Gastroesophageal sphincter (tissue), 4 donors: ENCODE results near the gene FBXW12. TPM values are rescaled to one million over a fixed set of nuclear protein-coding genes. Genes with fewer than 3 reads are reported as not detected.
"Not testable (repeated sequence)": the region's sequence is repeated elsewhere in the genome, so short reads cannot be mapped to it uniquely, and the experiment has no call there.

ENCODE experiments used
- ATAC-seq: fragments of 150-250 bp; one replicate; pipeline ENCODE4 v1.9.1; 2016; ENCODE audit warnings: mild to moderate bottlenecking, moderate library complexity
- H3K27ac ChIP-seq, 4 donors: fragments of 200-600 bp; sonication (generic) in 3 of 4; 1 replicate in 3 of 4; 2 replicates in 1 of 4; pipeline ENCODE4 v1.5.1; 2016 to 2019
- H3K27me3 ChIP-seq: fragments of 200-600 bp; sonication (generic); one replicate; pipeline ENCODE4 v1.5.1; 2019
- H3K36me3 ChIP-seq, 2 donors: fragments of 200-600 bp; sonication (generic); one replicate each; pipeline ENCODE4 v1.5.1; 2019; ENCODE audit warnings: control low read depth in 1 of 2
- H3K4me1 ChIP-seq, 3 donors: fragments of 200-600 bp; sonication (generic); 1 replicate in 2 of 3; 2 replicates in 1 of 3; pipeline ENCODE4 v1.5.1; 2016 to 2019; ENCODE audit warnings: control low read depth in 2 of 3
- H3K4me3 ChIP-seq, 2 donors: fragments of 200-600 bp; sonication (generic); one replicate each; pipeline ENCODE4 v1.5.1; 2019; ENCODE audit warnings: mild to moderate bottlenecking in 1 of 2, moderate library complexity in 1 of 2
- H3K9me3 ChIP-seq, 3 donors: fragments of 200-600 bp; sonication (generic); one replicate each; pipeline ENCODE4 v1.5.1; 2017 to 2019; ENCODE audit warnings: control low read depth in 2 of 3
- EP300 ChIP-seq: sonication (generic); formaldehyde crosslinking; IDR thresholded peaks from one replicate; pipeline ENCODE4 v1.6.1; 2017; ENCODE audit warnings: antibody characterized with exemption, mild to moderate bottlenecking
- POLR2A ChIP-seq, 2 donors: fragments of 450-650 bp; IDR thresholded peaks; one replicate each; pipeline ENCODE4 v1.6.1; 2017; ENCODE audit warnings: antibody characterized with exemption in 2 of 2, mild to moderate bottlenecking in 2 of 2, moderate library complexity in 1 of 2
- POLR2AphosphoS5 ChIP-seq: sonication (generic); formaldehyde crosslinking; IDR thresholded peaks from one replicate; pipeline ENCODE4 v1.6.1; 2017; ENCODE audit warnings: antibody characterized with exemption
- WGBS, 2 donors: methylation state at CpG; one replicate each; pipeline ENCODE4 v1.1.5; 2018; ENCODE audit warnings: low coverage in 1 of 2; 5-methylcytosine and 5-hydroxymethylcytosine counted together
- total RNA-seq, 4 donors: library from RNA; depleted of rRNA; stranded (reverse); fragments of >200 nt; gene quantifications; one replicate each; pipeline ENCODE4 v1.1.0, GENCODE V29; 2016
- TF ChIP-seq, protein P1 (sequence below), 4 experiments: fragments of 200-600 bp in 2 of 4; fragments of 450-650 bp in 2 of 4; sonication (generic) in 1 of 4; IDR thresholded peaks; one replicate each; pipeline ENCODE4 v1.5.1; 2017 to 2019; ENCODE audit warnings: antibody characterized with exemption in 4 of 4, mild to moderate bottlenecking in 2 of 4, moderate library complexity in 2 of 4

The FBXW12 gene
- total RNA-seq, 4 donors from 2014 or later = not detected

DNA sequence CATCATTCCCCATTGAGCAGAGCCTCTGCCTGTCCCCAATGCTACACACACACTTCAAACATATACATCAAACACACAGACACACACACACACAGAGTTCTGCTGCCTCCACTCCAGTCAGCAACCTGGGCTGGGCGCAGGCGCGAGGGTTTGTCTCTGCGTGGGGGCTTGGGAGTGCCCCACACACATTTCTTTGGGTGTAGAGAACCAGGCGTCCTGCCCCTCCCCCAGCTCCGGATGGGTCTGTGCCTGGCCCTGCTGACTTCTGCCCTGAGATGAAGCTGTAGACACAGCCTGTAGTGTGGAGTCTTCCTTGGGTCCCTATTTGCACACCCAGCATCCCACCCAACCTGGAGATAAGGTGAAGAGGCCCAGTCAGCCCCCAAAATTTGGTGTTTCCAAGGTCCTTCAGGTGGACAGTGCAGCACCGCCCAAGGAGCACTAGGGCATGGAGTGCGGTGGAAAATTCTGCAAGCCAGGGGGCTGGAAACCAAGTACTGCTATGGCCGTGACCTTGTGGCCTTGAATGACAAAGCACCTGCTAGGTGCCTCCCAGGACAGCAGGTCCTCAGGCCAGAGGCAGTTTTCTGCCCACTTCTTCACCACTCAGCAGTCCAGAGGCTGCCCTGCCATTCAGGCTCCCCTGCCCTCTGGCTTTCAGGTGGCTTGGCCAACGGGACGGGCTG, 26.8 kb downstream of the FBXW12 start:
- ATAC-seq = no peak
- Histone ChIP-seq H3K36me3 (peaks cover 0 to 8% of the 10 kb centered on the region in 2 donors), H3K27ac (peak overlapping the region in 2 of 4 donors; percentile 92 to 93), H3K4me3 (no peak overlapping the region), H3K27me3 (no peaks in the 10 kb centered on the region), H3K9me3 (no peaks in the 10 kb centered on the region), H3K4me1 (peaks cover 6 to 28% (median 15%) of the 10 kb centered on the region in 3 donors)
- 40 to 43% methylated on average over 1 to 3 of the region's 11 CpGs for WGBS, 2 donors
- TF ChIP-seq, protein P1, sequence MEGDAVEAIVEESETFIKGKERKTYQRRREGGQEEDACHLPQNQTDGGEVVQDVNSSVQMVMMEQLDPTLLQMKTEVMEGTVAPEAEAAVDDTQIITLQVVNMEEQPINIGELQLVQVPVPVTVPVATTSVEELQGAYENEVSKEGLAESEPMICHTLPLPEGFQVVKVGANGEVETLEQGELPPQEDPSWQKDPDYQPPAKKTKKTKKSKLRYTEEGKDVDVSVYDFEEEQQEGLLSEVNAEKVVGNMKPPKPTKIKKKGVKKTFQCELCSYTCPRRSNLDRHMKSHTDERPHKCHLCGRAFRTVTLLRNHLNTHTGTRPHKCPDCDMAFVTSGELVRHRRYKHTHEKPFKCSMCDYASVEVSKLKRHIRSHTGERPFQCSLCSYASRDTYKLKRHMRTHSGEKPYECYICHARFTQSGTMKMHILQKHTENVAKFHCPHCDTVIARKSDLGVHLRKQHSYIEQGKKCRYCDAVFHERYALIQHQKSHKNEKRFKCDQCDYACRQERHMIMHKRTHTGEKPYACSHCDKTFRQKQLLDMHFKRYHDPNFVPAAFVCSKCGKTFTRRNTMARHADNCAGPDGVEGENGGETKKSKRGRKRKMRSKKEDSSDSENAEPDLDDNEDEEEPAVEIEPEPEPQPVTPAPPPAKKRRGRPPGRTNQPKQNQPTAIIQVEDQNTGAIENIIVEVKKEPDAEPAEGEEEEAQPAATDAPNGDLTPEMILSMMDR (IDR thresholded peaks at IDR 0.05) = no peak

- WGBS, 2 donors = 43 to 100% methylated on average over 1 of the region's 4 CpGs
- no peak for TF ChIP-seq EP300
- no peak for TF ChIP-seq POLR2AphosphoS5
- TF ChIP-seq, protein P1 (IDR thresholded peaks at IDR 0.05) = no peak
- TF ChIP-seq POLR2A (IDR thresholded peaks at IDR 0.05) = no peak
- Histone ChIP-seq H3K36me3 (peaks cover 0 to 15% of the 10 kb centered on the region in 2 donors), H3K9me3 (no peaks in the 10 kb centered on the region), H3K27me3 (no peaks in the 10 kb centered on the region), H3K4me3 (no peak overlapping the region), H3K4me1 (peaks cover 6 to 28% (median 15%) of the 10 kb centered on the region in 3 donors), H3K27ac (peak overlapping the region in 2 of 4 donors; percentile 92 to 93)
- ATAC-seq = no peak
These were observed 27.6 kb downstream of the FBXW12 start for GRCh38 chr3:48399387-48400172.

- WGBS, 2 donors = 41 to 54% methylated on average over 5 of the region's 6 CpGs
- Histone ChIP-seq H3K4me3 (no peak overlapping the region), H3K36me3 (peaks cover 0 to 29% of the 10 kb centered on the region in 2 donors), H3K27ac (peak overlapping the region; percentile 92 to 97 (median 93)), H3K27me3 (no peaks in the 10 kb centered on the region), H3K9me3 (no peaks in the 10 kb centered on the region), H3K4me1 (peaks cover 6 to 38% (median 15%) of the 10 kb centered on the region in 3 donors)
- TF ChIP-seq POLR2AphosphoS5 (no peak), EP300 (no peak), POLR2A (IDR thresholded peaks at IDR 0.05) (no peak)
- TF ChIP-seq, protein P1 (IDR thresholded peaks at IDR 0.05) = peak in 3 of 4 experiments; percentile 89 to 90 (median 89)
- ATAC-seq = no peak
These were observed 28.9 kb downstream of the FBXW12 start for GRCh38 chr3:48400824-48401433.

- H3K27me3 ChIP-seq, H3K9me3 ChIP-seq, ATAC-seq, H3K4me3 ChIP-seq: not testable (repeated sequence)
- peak overlapping the region; percentile 92 to 97 (median 93) for H3K27ac ChIP-seq
- peaks cover 6 to 38% (median 15%) of the 10 kb centered on the region in 3 donors for H3K4me1 ChIP-seq
- H3K36me3 ChIP-seq = peaks cover 0 to 34% of the 10 kb centered on the region in 2 donors
- 85 to 90% methylated on average over 7 of the region's 12 CpGs for WGBS, 2 donors
These were observed 29.4 kb downstream of the FBXW12 start for GRCh38 chr3:48401434-48401901.

DNA sequence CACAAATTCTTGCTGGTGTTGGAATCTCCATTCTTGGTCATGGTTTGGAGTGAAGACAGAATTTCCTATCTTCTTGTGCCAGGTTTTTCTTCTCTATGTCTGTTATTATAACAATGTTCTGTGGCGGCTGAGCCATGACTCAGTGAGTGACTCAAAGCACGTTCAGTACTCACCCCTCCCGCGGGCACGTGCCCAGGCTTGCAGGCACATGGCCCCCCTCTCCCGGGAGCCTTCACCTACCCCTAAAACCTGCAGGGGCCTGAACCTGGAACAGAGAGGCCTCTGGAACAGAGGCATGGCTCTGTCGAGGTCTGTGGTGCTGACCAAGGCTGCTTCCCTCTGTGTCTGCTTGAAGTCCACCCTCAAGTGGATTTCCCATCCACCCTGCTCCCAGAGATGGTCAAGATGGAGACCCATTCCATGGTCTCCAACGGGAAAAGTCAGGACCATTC, 30.3 kb downstream of the FBXW12 start:
- 20 to 38% methylated on average over 1 of the region's 8 CpGs for WGBS, 2 donors
- H3K4me1 ChIP-seq = peaks cover 6 to 38% (median 15%) of the 10 kb centered on the region in 3 donors
- peak; percentile 95 for ATAC-seq

More for the DNA sequence above, 30.3 kb downstream of the FBXW12 start:
- no peaks in the 10 kb centered on the region for H3K9me3 ChIP-seq
- TF ChIP-seq, protein P1 (IDR thresholded peaks at IDR 0.05) = no peak
- peak; percentile 96 for TF ChIP-seq POLR2AphosphoS5
- TF ChIP-seq POLR2A (IDR thresholded peaks at IDR 0.05) = no peak
- peak; percentile 63 for TF ChIP-seq EP300
- H3K4me3 ChIP-seq = no peak overlapping the region
- peak overlapping the region; percentile 92 to 97 (median 93) for H3K27ac ChIP-seq
- H3K27me3 ChIP-seq = no peaks in the 10 kb centered on the region
- peaks cover 0 to 42% of the 10 kb centered on the region in 2 donors for H3K36me3 ChIP-seq
